HG03457 (cell line): ENCODE results near the gene ZCCHC8.

ENCODE experiments used
- ATAC-seq: cut with Tn5 transposase; IDR thresholded peaks from one replicate; pipeline ENCODE4 v1.9.1; 2021; ENCODE audit warnings: moderate number of reproducible peaks; ENCODE audit not compliant: unreplicated experiment

Gene ZCCHC8

DNA sequence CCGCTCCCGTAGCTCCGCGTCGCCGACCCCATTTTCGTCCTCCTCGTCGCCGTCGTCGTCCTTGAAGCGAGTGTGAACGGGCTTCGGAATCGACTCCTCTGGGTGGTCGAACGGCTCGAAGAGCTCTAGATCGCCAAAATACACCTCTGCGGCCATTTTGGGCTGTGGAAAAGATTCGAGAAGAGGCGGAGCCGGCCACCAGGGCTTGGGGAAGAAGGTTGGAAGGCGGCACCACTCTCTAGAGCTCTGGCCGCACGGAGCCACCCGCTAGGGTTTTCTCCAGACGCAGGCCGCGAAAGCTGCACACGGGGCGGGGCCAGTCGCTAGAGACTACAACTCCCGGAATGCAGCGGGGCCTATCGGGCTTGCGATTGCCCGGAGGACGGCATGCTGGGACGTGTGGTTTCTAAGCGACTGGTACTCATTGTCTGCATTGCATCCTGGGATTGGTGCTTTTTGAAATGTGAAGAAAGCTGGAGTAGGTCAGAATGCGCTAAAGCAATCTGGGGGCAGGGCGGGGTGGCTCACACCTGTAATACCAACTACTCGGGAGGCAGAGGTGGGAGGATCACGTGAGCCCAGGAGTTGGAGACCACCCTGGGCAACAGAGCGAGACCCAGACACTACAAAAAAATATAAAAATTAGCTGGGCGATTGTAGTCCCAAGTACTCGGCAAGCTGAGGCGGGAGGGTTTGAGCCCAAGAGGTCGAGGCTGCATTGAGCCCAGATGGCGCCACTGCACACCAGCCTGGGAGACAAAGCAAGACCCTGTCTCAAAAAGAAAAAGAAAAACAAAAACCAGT is at the start of gene ZCCHC8:
Gene ZCCHC8 (minus strand): TSS at position 248 of the 804 bp plus-strand sequence. CDS start 92 bp downstream, at position 156.
- ATAC-seq, result peak; percentile 84

GRCh38 chr12:122547330-122547729 is 46.6 kb upstream of the ZCCHC8 start:
- ATAC-seq, result no peak

DNA sequence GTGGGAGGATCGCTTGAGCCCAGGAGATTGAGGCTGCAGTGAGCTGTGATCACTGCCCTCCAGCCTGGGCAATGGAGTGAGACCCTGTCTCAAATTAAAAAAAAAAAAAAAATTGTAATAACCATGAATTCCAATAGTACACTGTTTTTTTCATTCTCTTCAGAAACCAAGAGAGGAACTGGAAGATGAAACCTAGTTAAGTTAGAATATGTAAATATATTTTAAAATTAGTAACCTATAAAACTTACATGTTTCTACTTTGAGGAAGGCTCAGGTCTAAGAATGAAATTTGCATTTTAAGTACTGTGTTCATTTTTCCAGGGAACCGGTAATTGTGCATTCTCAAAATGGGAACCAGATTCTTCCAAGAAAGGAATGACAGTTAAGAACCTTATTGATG is 45.1 kb upstream of the ZCCHC8 start:
- ATAC-seq, result no peak

- ATAC-seq, result no peak
Observed at GRCh38 chr12:122544537-122544936, 43.8 kb upstream of the ZCCHC8 start.

- no peak for ATAC-seq
Observed at GRCh38 chr12:122538496-122538895, 37.8 kb upstream of the ZCCHC8 start.

GRCh38 chr12:122537021-122537420 is 36.3 kb upstream of the ZCCHC8 start:
- no peak for ATAC-seq

- ATAC-seq, result no peak
Observed at GRCh38 chr12:122533856-122534255, 33.1 kb upstream of the ZCCHC8 start.

GRCh38 chr12:122528992-122529391 is 28.3 kb upstream of the ZCCHC8 start:
- no peak for ATAC-seq

GRCh38 chr12:122528582-122528981 is 27.9 kb upstream of the ZCCHC8 start:
- ATAC-seq, result no peak

DNA sequence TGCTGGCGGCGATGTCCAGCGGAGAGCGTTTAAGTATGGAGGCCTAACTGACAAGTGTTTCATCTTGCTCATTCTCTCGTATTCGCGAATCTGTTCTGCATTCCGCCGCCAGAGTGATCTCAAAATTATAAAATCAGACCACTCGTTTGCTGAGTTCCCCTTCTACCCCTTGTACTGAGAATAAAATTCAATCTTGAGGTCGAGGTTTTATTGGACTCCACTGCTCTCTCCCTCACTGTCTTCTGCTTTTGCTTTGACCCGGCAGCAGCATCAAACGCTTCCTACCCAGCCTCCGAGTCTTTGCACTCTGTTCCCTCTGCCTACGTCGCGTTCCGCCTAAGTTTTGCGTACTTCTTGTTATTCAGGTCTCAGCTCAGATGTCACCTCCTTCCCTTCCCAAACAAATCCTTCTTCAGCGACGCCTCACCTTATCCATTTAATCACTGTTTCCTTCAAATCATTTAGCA is 26.8 kb upstream of the ZCCHC8 start:
- ATAC-seq, result no peak

DNA sequence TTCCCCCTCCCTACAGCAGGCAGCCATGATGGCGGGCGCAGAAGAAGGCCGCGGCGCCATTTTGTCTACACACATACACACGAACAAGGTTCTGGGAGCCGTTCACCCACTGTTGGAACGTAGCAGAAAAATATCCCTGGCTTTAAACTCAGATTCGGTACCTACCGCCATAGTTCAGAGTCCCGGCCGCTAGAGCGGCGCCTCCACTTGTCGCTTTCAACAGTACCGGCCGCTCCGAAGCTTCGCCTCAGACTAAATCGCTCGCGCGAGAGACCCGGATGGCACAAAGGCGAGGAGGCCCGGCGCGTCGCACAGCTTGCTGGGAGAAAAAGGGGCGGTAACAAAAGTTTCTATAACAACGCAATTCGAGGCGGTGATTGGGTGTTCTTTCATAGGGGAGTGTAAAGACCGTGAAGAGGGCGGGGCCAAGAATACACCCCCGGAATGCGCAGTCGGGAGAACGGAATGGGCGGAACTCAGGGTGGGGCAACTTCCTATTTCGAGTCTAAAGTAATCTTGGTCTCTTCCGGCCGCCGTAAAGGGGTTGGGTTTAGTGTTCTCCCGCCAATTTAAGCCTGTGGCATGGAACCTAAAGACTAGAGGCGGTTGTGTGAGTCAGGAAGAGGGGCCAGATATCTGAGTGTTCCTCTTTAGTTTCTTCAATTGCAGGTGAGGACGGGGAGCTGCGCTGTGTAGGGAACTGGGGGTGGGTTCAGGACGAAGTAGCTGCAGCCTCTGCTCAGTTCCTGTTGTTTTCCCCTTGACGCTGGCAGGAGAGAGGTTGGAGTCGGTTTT is 26.1 kb upstream of the ZCCHC8 start, which contains the start of the genes KNTC1 and RSRC2:
Gene KNTC1 (plus strand): TSS at position 567 of the 795 bp plus-strand sequence. CDS start 2,815 bp downstream, outside the sequence.
Gene RSRC2 (minus strand): TSS at position 254 of the 795 bp plus-strand sequence. CDS start 83 bp downstream, at position 171.
- ATAC-seq, result peak; percentile 86

DNA sequence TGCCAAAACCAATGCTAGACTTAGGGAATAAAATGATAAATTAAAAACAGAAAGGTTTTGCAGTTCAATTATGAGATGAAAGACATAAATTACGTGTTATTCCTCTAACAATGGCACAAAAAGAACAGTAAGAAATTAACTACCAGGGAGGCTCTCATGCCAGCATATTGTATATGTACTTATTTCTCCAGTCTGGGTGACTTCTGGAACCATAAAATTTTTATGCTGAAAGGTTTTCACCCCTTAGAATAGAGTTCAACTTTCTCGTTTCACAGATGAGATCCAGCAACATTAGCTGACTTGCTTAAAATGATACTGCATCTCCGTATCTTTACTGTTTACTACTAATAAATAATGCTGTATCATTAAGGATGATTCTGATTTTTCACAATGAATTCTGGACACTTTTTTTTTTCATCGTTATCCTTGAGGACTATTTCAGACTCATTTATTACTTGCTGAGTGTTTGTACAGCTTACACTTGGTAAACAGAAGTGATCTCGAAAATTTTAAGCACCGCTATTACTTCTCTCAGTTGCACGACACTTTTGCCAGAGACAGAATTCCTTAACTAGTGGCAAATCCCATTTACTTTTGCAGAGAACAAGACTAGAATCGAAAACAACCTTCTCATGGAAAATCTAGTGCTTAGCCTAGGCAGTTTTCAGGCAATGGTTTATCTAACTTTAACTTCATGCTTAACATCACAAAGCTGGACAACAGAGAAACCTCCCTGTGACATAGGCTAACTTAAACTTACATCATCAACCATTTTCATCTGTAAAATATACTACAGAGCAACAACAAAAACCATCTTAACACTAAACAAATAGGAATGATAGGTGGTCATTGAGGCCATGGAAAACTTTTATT is 23.4 kb upstream of the ZCCHC8 start:
- ATAC-seq, result no peak

GRCh38 chr12:122523280-122523679 is 22.5 kb upstream of the ZCCHC8 start:
- no peak for ATAC-seq

GRCh38 chr12:122520676-122521075 is 19.9 kb upstream of the ZCCHC8 start:
- no peak for ATAC-seq

- ATAC-seq, result no peak
Observed at GRCh38 chr12:122519418-122519817, 18.7 kb upstream of the ZCCHC8 start.

DNA sequence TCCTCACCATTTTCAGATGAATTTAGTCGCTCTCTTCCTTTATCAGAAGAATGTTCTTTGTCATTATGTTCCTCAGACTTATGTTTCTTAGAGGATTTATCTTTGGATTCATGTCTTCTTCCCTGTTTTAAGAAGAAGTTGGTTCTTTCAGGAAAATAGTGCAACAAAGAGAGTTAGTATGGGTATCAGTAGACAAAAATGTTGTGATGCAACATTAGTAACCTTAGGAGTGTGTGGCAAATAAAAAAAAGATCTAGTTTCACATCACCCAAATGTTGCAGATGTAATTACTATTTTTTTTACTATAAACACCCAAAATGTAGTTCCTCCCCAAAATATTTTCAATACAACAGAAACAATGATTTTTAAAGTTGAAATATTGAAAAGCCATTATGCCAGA is 18.2 kb upstream of the ZCCHC8 start:
- no peak for ATAC-seq

- ATAC-seq, result no peak
Observed at GRCh38 chr12:122517877-122518276, 17.1 kb upstream of the ZCCHC8 start.

DNA sequence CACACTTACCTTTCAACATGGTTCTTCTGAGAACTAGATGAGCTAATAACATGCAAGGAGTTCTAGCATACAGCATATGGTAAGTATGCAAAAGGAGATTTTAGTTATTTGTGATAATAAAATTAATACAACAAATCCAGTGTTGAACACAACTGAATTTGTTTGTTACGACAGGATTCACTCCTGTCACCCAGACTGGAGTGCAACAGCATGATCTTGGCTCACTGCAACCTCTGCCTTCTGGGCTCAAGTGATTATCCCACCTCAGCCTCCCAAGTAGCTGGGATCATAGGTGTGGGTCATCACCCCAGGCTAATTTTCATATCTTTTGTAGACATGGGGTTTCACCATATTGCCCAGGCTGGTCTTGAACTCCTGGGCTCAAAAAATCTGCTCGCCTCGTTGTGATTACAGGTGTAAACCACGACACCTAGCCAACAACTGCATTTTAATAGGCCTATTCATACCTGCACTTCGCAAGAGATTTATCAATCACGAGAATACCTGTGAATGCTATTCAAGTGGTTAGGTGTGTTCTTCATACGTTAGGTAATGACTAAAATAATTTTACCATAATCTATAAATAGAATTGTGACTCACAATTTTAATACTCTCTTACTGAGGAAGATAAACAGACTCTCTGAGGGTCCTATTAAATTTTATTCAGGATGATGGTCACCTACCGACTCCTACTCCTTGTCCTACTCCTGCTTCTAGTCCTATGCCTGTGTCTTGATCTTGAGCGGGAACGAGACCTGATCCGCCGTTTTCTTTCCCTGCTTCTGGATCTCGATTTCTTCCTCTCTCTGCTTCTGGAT is 16.0 kb upstream of the ZCCHC8 start:
- ATAC-seq, result no peak

GRCh38 chr12:122515275-122515674 is 14.5 kb upstream of the ZCCHC8 start:
- no peak for ATAC-seq

- ATAC-seq, result no peak
Observed at GRCh38 chr12:122513660-122514059, 12.9 kb upstream of the ZCCHC8 start.
